ENCODE measurements around the gene MYH2.

- TF ChIP-seq CTCF (IDR thresholded peaks at IDR 0.05) (no peak), POLR2A (IDR thresholded peaks at IDR 0.05) (no peak)
These were observed 22.9 kb downstream of the MYH2 start for GRCh38 chr17:10526517-10526916.

Measured in breast epithelium (tissue), 3 donors.